ENCODE results near the gene NPY2R.

GRCh38 chr4:155186972-155187371 lies 21.5 kb upstream of the NPY2R start:
- no peak for TF ChIP-seq CTCF (conservative IDR thresholded peaks at IDR 0.05; ENCODE audit: low read depth, low read length)
- TF ChIP-seq EZH2phosphoT487 (IDR thresholded peaks at IDR 0.05; ENCODE audit: borderline replicate concordance, low read length) = no peak
- TF ChIP-seq EZH2 (IDR thresholded peaks at IDR 0.05; ENCODE audit: low read length, unreplicated experiment) = no peak

All from PC-3 (cell line).